ENCODE measurements around the gene ZBTB46. TPM values are rescaled to one million over a fixed set of nuclear protein-coding genes. Genes with fewer than 3 reads are reported as not detected.

Gene ZBTB46
- total RNA-seq, 1 experiment from 2014 or later: 3.6 TPM

GRCh38 chr20:63829603-63829944 lies 1.5 kb downstream of the ZBTB46 start:
- Histone ChIP-seq H3K4me1 (replicated peaks; ENCODE audit: insufficient read depth) (peaks cover 10% of the 10 kb centered on the region), H3K4me3 (no peak overlapping the region; the same call in 1 of the 2 replicates), H3K36me3 (ENCODE audit: low read depth) (no peaks in the 10 kb centered on the region), H3K27ac (no peak overlapping the region), H2AFZ (no peak overlapping the region), H3K4me2 (no peak overlapping the region), H3K9me3 (ENCODE audit: insufficient read depth, low read depth) (no peaks in the 10 kb centered on the region), H3K9me2 (ENCODE audit: insufficient read depth) (no peaks in the 10 kb centered on the region), H3K27me3 (ENCODE audit: insufficient read depth, low read depth) (peaks cover 12% of the 10 kb centered on the region), H4K20me1 (ENCODE audit: insufficient read depth) (0 out of 2 replicates have a peak, but pooled peaks cover 3% of the 10 kb centered on the region), H3F3A (ENCODE audit: insufficient read depth, low read depth) (peaks cover 31% of the 10 kb centered on the region), H3K79me2 (ENCODE audit: low read depth) (no peaks in the 10 kb centered on the region)
- intact Hi-C loops (cut with micrococcal nuclease; ENCODE audit: unreplicated experiment): no loop called here
- POLR2A ChIA-PET (ENCODE audit: unreplicated experiment): no interaction called here
- TF ChIP-seq EZH2 (IDR thresholded peaks at IDR 0.05; ENCODE audit: low read depth): no peak
- no peak for TF ChIP-seq CTCF (conservative IDR thresholded peaks at IDR 0.05)
- DNase-seq: peak in 1 of 2 experiments; percentile 20
- no TSS peak for BruUV-seq (replicated peaks)
- CTCF ChIA-PET: no interaction called here

DNA sequence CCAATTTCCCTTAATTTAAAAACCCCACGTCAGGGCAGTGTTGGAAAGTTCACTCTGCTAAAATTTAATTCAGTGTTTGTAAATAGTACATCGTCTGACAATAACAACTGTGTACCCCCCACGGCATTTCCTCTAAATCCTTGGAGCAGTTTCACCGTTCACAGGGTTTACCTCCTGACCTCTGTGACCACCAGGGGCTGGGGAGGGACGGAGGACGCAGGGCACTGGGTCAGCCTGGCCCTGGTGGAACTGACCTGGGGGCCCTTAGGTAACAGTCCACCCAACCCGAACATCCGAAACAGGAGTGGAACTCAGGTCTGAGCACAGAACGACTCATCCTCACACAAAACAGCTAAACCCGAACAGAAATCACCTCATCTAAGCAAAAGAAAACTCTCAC lies 2.1 kb downstream of the ZBTB46 start:
- Histone ChIP-seq H3K27ac (no peak overlapping the region), H3K9me3 (ENCODE audit: insufficient read depth, low read depth) (no peaks in the 10 kb centered on the region), H3F3A (ENCODE audit: insufficient read depth, low read depth) (peaks cover 31% of the 10 kb centered on the region), H2AFZ (no peak overlapping the region), H3K79me2 (ENCODE audit: low read depth) (no peaks in the 10 kb centered on the region), H3K4me2 (no peak overlapping the region), H3K4me3 (no peak overlapping the region), H3K27me3 (ENCODE audit: insufficient read depth, low read depth) (peaks cover 12% of the 10 kb centered on the region), H3K4me1 (replicated peaks; ENCODE audit: insufficient read depth) (0 out of 2 replicates have a peak, but pooled peaks cover 6% of the 10 kb centered on the region), H3K9me2 (ENCODE audit: insufficient read depth) (no peaks in the 10 kb centered on the region), H3K36me3 (ENCODE audit: low read depth) (no peaks in the 10 kb centered on the region), H4K20me1 (ENCODE audit: insufficient read depth) (0 out of 2 replicates have a peak, but pooled peaks cover 3% of the 10 kb centered on the region)
- CTCF ChIA-PET: no interaction called here
- POLR2A ChIA-PET (ENCODE audit: unreplicated experiment): no interaction called here
- no TSS peak for BruUV-seq (replicated peaks)
- TF ChIP-seq EZH2 (IDR thresholded peaks at IDR 0.05; ENCODE audit: low read depth) (no peak), CTCF (conservative IDR thresholded peaks at IDR 0.05) (no peak)
- intact Hi-C loops (cut with micrococcal nuclease; ENCODE audit: unreplicated experiment): no loop called here
- peak in 1 of 2 experiments; percentile 24 for DNase-seq

DNA sequence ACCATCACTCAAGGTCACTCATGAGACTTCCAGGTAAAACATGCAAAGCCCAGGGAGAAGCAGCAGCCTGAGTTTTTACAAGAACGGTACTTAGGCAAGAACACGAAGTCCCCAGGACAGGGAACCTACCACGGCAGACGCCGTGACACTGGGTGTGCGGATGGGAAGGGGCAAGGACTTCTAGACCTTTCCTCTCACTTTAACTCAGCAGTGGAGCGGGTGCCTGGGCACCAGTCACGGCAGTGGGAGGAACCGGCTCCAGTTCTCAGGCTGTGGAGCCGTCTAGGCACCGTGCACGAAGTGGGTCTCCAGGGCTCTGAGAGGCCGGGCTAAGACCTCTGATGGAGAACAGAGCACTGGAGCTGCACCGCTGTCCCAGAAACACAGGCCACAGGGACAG lies 2.5 kb downstream of the ZBTB46 start:
- H4K20me1 ChIP-seq (ENCODE audit: insufficient read depth): 0 out of 2 replicates have a peak, but pooled peaks cover 3% of the 10 kb centered on the region
- no peaks in the 10 kb centered on the region for H3K79me2 ChIP-seq (ENCODE audit: low read depth)
- no peak overlapping the region for H3K27ac ChIP-seq
- no peaks in the 10 kb centered on the region for H3K9me3 ChIP-seq (ENCODE audit: insufficient read depth, low read depth)
- peaks cover 27% of the 10 kb centered on the region for H3F3A ChIP-seq (ENCODE audit: insufficient read depth, low read depth)
- TF ChIP-seq CTCF (conservative IDR thresholded peaks at IDR 0.05): no peak
- no peak for TF ChIP-seq EZH2 (IDR thresholded peaks at IDR 0.05; ENCODE audit: low read depth)
- no peak overlapping the region for H2AFZ ChIP-seq
- no peaks in the 10 kb centered on the region for H3K9me2 ChIP-seq (ENCODE audit: insufficient read depth)
- no TSS peak for BruUV-seq (replicated peaks)
- 0 out of 2 replicates have a peak, but pooled peaks cover 6% of the 10 kb centered on the region for H3K4me1 ChIP-seq (replicated peaks; ENCODE audit: insufficient read depth)
- no peak for DNase-seq
- no peak overlapping the region for H3K4me2 ChIP-seq
- CTCF ChIA-PET: no interaction called here
- H3K4me3 ChIP-seq: no peak overlapping the region
- POLR2A ChIA-PET (ENCODE audit: unreplicated experiment): no interaction called here
- no peaks in the 10 kb centered on the region for H3K36me3 ChIP-seq (ENCODE audit: low read depth)
- H3K27me3 ChIP-seq (ENCODE audit: insufficient read depth, low read depth): peaks cover 12% of the 10 kb centered on the region
- intact Hi-C loops (cut with micrococcal nuclease; ENCODE audit: unreplicated experiment): no loop called here
